Activated T-cell treated with anti-CD3 and anti-CD28 coated beads for 1 hour (primary cell): ENCODE results near the gene DDX18.

Experiments used
- DNase-seq: peaks from one replicate; pipeline ENCODE4 v3.0.0-alpha.2; 2020; ENCODE audit warnings: low read depth

The DDX18 gene

DNA sequence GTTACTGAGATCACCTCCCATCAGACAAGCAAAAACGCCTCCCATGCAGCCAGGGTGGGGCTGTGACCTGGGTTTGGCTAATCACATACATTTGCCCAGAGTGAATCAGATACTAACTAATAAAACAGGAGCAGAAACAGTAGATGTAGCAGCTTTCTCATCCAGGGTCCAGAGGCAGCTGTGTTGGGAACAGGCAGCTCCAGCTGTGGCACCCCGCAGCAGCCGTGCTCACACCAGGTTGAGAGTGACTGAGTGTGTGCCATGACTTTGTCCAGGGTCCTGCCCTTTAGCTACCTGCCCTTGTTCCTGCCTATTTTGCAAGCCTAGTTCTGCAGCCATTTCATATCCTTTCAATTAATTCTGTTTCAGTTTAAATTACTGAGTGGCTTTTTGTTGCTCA lies 20.5 kb downstream of the DDX18 start:
- DNase-seq, result no peak

DNA sequence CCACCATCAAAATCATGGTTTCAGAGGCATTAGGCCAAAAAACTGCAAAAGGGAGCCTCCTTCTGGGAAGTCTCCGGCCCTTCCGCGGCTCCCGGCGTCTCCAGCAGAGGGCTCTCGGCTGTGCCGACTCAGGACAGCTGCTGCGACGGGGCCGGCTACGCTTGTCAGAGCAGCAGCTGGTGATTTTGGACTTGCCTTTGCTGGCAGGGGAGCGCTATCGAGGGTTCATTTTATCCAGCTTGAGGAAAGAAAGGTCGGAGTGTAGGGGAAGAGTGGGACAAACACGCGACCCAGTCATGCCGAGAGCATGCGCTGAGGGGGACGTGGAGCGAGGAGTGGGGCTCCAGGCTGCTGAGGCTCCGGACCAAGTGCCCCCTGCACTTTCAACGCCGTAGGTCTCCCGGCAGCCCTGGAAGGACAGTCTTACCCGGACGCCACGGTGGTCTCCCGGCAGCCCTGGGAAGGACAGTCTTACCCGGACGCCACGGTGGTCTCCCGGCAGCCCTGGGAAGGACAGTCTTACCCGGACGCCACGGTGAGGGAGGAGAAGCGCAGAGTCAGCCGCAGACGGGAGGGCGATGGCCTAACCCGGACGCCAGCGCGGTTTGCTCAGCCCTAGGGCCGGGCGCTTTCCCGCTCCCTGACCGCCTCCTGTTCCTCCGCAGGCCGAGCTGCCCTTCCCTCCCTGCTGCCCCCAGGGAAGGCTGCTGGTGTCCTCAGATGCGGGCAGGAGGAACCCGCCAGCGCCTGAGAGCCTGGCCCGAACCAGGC lies 21.7 kb downstream of the DDX18 start:
- DNase-seq, result peak; percentile 40

DNA sequence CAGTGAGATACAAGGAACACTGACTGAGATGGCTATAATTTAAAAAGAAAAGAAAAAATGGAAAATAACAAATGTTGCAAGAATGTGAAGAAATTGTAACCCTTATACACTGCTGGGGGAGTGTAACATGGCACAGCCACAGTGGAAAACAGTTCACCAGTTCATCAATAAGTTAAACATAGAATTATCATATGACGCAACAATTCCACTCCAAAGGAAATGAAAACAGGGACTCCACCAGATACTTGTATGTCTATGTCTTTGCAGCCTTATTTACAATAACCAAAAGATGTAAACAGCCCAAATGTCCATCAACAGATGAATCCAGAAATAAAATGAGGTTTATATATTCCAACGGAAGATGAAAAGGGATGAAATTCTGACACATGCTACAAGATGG lies 30.8 kb downstream of the DDX18 start:
- no peak for DNase-seq

DNA sequence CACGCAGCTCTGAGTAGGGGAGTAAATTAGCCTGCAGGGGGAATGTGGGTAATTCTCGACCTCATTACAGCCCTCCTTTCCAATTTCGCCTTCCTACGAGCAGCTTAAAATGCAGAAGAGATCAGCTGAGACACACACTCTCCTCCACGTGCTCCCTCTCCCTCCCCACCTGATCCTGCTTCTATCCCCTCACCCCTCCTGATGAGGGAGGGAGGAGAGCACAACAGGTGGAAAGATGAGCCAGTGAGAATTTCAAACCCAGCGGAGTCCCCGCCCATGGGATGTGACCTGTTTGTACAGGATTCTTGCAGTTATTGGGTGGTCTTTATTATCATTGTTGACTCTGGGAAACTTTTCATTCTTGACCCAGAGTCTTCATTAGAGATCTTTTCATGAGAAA lies 35.5 kb downstream of the DDX18 start:
- DNase-seq, result no peak

DNA sequence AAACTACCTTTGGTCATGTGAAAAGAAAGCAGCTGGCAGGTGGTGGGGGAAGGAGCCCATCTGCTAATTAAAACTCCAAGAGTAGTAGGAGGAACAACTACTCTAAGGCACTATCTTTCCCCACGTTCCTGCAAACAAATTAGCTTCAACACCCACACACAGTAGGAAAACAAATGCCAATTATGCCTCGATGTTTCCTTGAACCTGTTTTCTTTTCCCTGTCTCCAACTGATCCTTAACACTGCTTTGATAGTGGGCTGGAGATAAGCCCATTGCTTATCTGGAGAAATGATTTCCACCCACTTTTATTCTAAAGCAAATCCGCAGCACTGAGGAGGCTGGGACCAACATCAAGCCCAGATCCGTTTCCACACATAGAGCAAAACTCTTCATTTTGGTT lies 36.0 kb downstream of the DDX18 start:
- DNase-seq, result no peak

DNA sequence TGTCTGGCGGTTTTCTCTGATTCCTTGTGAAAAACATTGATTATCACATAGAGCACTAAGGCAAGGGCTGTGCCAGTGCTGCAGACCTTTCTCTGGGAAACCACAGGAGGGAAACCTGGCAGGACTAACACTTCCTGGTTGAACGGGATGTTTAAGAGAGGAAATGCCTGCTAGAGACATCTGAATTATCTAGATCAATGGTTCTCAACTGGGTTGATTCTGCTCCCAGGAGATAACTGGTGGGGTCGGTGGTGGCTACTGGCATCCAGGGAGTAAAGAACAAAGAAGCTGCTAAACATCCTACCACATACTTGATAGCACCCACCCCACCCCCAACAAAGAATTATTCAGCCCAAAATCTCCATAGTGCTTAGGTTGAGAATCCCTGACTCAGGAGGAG lies 37.5 kb downstream of the DDX18 start:
- DNase-seq, result no peak

DNA sequence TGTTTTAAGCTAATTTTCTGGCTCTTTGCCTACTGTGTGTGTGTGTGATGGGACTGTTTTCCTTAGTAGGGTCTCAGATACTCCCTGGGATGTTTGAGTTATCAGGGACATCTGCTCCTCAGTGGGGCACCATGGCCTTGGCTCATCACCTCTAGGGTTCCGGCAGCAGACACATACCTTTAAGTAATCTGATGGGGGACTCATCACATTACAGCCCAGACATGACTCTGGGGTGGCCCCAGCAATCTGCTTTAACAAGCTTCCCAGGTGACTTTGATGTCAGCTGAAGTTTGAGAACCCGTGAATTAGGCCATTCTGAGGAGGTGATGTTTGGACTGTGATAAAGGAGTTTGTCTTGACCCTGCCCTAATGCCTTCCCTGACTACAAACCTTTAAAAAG lies 38.8 kb downstream of the DDX18 start:
- no peak for DNase-seq

DNA sequence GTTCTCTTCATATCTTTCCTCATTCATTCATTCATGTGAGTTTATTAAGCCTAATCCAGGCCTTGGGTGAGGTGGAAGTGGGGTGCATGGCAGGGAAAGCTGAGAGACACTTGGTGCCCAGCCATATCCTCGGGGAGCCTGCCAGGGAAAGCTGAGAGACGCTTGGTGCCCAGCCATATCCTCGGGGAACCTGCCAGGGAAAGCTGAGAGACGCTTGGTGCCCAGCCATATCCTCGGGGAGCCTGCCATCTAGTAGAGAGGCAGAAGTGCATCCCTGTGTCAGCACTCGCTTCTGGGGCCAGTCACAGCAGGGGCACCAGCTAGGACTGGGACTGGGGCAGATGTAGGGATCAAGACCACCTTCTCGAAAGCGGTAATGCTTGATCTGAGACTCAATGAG lies 39.4 kb downstream of the DDX18 start:
- DNase-seq, result no peak

DNA sequence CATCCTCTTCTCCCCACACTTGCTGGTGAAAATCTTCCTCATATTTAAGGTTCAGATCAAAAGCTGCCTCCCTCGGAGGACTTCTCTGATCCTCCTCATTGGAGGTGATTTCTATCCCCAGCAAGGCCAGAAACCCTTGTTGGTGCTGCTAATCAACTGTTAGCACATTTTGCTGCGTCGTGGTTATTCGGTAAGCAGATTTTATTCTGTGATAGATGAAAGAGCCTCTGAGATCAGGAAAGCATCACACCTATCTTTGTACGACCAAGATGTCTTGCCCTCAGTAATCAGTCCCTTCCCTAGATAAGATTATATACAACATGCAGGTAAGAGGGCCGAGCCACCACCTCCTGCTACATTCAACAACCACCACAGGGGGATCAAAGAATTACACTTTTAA lies 40.1 kb downstream of the DDX18 start:
- no peak for DNase-seq

DNA sequence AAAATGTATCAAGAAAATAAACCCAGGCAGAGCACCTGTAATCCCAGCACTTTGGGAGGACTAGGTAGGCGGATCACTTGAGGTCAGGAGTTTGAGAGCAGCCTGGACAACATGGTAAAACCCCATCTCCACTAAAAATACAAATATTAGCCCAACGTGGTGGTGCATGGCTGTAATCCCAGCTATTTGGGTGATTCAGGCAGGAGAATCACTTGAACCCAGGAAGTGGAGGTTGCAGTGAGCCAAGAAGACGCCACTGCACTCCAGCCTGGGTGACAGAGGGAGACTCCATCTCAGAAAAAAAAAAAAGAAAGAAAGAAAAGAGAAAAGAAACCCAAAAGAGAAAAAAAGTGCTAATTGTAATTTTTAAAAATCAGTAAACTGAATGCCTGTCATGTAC lies 41.4 kb downstream of the DDX18 start:
- DNase-seq, result no peak

DNA sequence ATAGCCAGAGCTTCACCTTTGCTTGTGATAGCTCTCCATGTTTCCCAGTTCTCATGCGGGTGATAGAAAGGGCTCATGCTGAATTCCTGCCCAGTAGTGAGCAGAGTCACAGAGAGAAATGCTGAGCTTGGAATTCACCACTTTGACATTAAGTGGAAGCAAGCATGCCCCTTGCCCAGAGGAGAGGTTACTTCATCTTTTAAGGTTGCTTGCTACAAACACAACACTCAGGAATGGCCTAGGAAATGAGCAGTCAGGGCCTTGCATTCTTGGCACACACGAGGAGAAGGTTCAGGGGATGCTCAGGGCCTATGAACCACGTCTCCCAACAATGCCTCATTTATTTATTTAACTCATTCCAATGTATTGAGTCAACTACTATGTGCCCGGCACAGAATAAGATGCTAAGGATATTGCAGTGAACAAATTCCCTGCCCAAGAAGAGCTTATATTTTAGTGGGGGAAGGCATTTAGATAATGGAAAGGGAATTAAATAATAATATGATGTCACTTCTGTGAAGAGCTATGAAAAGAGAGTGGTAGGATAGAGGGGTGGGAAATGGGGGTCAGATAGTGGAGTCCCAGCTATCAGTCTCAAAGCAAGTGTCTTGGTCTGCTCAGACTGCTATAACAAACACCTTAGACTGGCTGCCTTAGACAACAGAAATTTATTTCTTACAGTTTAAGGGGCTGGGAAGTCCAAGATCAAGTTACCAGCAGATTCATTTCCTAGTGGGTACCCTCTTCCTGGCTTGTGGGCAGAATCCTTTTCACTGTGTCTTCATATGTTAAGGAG lies 42.1 kb downstream of the DDX18 start:
- no peak for DNase-seq

DNA sequence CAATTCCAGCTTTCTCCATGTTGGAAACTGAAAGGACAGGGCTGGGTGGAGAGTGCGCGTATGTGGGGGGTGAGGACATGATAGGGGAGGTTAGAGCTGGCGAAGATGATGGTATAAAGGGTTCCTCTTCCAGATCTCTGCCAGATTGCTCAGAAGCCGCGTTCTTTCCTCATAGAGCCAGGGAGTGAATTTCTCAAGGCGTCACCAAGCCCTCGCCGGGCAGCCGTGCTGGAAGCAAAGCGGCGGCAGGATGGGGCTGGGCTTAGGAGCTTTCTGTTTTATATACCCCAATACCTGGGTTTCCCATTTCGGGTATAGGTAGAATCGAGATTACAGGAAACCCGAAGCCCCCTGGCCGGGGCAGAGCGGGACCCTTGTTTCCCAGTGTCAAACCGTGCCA lies 43.8 kb downstream of the DDX18 start:
- no peak for DNase-seq

DNA sequence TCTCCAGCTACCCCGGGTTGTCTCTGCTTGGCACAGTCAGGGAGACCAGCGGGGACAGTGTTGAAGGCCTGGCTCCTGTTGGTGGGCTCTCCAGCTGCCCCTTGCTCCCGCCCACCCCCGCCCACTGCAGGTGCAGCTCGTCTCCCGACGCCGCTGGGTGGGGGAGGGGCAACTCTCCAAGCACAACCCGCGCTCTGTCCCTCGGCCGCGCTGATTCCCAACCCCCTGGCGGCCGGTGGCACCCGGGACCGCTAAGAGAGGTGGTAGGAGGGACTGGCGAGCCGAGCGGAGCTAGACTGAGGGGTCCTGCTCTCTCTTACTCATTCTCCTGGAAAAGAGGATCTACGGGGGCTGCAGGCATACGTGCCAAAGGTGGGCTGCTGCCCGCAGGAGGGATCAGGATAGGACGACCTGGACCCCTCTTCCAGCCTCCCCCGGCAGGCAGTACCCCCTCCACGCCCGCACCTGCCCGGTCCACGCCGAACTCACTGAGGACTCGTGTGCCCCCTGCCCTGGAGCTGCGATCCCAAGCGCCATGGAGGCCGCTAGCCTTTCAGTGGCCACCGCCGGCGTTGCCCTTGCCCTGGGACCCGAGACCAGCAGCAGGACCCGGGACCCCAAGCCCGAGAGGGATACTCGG lies 44.5 kb downstream of the DDX18 start:
- DNase-seq, result no peak

DNA sequence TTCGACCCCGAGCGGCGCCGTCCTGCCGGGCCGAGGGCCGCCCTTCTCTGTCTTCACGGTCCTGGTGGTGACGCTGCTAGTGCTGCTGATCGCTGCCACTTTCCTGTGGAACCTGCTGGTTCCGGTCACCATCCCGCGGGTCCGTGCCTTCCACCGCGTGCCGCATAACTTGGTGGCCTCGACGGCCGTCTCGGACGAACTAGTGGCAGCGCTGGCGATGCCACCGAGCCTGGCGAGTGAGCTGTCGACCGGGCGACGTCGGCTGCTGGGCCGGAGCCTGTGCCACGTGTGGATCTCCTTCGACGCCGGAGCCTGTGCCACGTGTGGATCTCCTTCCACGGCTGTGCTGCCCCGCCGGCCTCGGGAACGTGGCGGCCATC lies 45.0 kb downstream of the DDX18 start:
- DNase-seq, result no peak

DNA sequence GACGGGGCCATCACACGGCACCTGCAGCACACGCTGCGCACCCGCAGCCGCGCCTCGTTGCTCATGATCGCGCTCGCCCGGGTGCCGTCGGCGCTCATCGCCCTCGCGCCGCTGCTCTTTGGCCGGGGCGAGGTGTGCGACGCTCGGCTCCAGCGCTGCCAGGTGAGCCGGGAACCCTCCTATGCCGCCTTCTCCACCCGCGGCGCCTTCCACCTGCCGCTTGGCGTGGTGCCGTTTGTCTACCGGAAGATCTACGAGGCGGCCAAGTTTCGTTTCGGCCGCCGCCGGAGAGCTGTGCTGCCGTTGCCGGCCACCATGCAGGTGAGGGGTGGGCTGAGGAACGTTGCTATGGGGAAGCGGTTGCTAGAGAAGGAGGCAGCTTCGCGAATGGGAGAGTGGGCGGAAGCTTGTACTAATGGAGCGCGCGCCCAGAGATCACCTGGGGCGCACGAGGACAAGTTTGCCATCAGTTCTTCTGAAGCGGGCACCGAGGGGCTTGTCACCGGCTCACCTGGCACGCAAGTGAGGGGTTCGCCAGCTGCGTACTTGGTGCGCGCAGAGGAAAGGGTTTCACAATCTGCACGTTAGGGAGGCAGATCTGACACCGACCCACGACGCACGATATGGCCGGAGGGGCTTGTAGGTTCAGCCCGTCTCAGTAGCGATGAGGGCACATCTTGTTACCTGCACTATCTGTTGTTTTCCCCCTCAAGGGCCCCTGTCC lies 45.6 kb downstream of the DDX18 start:
- no peak for DNase-seq

DNA sequence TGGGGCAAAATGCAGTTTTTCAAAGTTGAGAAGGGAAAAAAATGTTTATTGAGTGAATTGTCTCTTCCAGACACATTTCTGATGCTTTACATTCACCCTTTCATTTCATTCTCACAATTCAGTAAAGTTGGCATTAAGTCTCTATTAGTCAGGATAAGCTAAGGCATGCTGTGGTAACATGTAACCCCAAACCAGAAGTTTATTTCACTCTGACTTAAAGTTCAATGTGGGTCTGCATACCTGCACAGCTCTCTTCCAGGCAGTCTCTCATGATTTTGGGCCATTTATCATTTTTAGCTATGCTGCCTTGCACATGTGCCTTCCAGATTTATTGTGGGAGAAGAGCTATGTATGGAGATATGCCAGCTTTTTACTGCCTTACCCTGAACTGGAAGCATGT lies 48.0 kb downstream of the DDX18 start:
- DNase-seq, result no peak

DNA sequence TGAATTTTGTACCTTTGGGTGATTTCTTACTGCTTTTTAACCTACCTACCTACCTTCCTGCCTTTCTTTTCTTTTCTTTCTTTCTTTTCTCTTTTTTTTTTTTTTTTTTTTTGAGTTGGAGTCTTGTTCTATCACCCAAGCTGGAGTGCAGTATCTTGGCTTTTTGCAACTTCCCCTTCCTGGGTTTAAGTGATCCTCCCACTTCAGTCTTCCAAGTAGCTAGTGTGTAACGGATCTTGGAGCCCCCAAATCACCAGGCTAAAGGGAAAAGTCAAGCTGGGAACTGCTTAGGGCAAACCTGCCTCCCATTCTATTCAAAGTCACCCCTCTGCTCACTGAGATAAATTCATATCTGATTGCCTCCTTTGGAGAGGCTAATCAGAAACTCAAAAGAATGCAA lies 61.3 kb downstream of the DDX18 start:
- no peak for DNase-seq

DNA sequence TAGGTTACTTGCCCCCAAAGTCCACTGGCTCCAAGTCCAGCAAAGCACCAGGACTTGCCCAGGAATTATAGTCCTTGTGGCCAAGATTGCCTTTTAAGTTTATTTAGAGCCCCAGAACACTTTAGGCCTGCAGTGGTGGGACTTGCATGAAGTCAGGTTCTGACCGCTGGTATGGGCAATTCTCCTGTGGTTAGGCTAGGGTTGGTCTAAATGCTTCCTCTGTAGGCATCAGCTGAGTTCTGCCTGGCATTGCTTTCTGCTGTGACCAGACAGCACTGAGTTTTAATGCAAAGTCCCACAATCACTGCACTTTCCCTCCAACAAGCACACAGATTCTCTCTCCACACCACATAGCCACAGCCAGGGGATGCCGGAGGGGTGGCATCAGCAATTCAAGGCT lies 64.5 kb downstream of the DDX18 start:
- no peak for DNase-seq
